ENCODE results near the gene CD74. TPM values are rescaled to one million over a fixed set of nuclear protein-coding genes. Genes with fewer than 3 reads are reported as not detected.

Gene CD74
- total and polyA plus RNA-seq, 4 donors: 176 to 327 (median 257) TPM

- no peak for TF ChIP-seq MAX (IDR thresholded peaks at IDR 0.05)
- no peak for TF ChIP-seq RAD21 (IDR thresholded peaks at IDR 0.05)
- TF ChIP-seq RXRA (IDR thresholded peaks at IDR 0.05): no peak
- TF ChIP-seq HNF4A (conservative IDR thresholded peaks at IDR 0.05): no peak
- no peak for TF ChIP-seq JUND (IDR thresholded peaks at IDR 0.05)
- no peak for TF ChIP-seq YY1 (IDR thresholded peaks at IDR 0.05)
- TF ChIP-seq ZBTB33 (IDR thresholded peaks at IDR 0.05): no peak
- TF ChIP-seq FOXA1 (IDR thresholded peaks at IDR 0.05): no peak
- no peak for TF ChIP-seq GABPA (IDR thresholded peaks at IDR 0.05 in 1 of 2, conservative IDR thresholded peaks at IDR 0.05 in 1 of 2)
- no peak for TF ChIP-seq SP1 (IDR thresholded peaks at IDR 0.05)
- TF ChIP-seq EGR1 (IDR thresholded peaks at IDR 0.05; ENCODE audit: low read depth in 2 of 2): no peak
- TF ChIP-seq REST (IDR thresholded peaks at IDR 0.05): no peak
- TF ChIP-seq NR2F2 (IDR thresholded peaks at IDR 0.05): no peak
- no peak for TF ChIP-seq CTCF (IDR thresholded peaks at IDR 0.05; ENCODE audit: low read depth, low read length, missing input control)
- TF ChIP-seq ATF3 (IDR thresholded peaks at IDR 0.05): no peak
- Histone ChIP-seq H3K9me3 (ENCODE audit: control insufficient read depth in 4 of 4, low read length in 3 of 4) (no peaks in the 10 kb centered on the region), H3K27me3 (ENCODE audit: control insufficient read depth in 4 of 4, insufficient read depth in 4 of 4, low read length in 3 of 4) (no peaks in the 10 kb centered on the region), H3K9ac (ENCODE audit: low read depth in 1 of 2, low read length in 2 of 2) (no peak overlapping the region), H3K36me3 (ENCODE audit: control insufficient read depth in 4 of 4, insufficient read depth in 3 of 4, low read depth in 1 of 4, low read length in 3 of 4) (no peaks in the 10 kb centered on the region), H3K27ac (ENCODE audit: low read depth in 1 of 2, low read length in 2 of 2) (peak overlapping the region in 1 of 2 donors; percentile 7), H3K4me1 (ENCODE audit: control insufficient read depth in 4 of 4, insufficient read depth in 4 of 4, low read length in 3 of 4) (peaks cover 10 to 32% (median 22%) of the 10 kb centered on the region in 4 donors), H3K4me3 (ENCODE audit: low read depth in 1 of 3, low read length in 3 of 3) (no peak overlapping the region)
- WGBS: 77% methylated on average over 2 of the region's 2 CpGs
- DNase-seq (ENCODE audit: low spot score): no peak
Measured at GRCh38 chr5:150461231-150461630, 48.5 kb upstream of the CD74 start.

- H3K27ac ChIP-seq (ENCODE audit: low read depth in 1 of 2, low read length in 2 of 2): peak overlapping the region in 1 of 2 donors; percentile 7
- TF ChIP-seq JUND (IDR thresholded peaks at IDR 0.05): no peak
- no peak for TF ChIP-seq YY1 (IDR thresholded peaks at IDR 0.05)
- no peak for TF ChIP-seq FOXA1 (IDR thresholded peaks at IDR 0.05)
- no peak for TF ChIP-seq CTCF (IDR thresholded peaks at IDR 0.05; ENCODE audit: low read depth, low read length, missing input control)
- no peak for TF ChIP-seq HNF4G (IDR thresholded peaks at IDR 0.05)
- TF ChIP-seq EGR1 (IDR thresholded peaks at IDR 0.05; ENCODE audit: low read depth in 2 of 2): no peak
- TF ChIP-seq ATF3 (IDR thresholded peaks at IDR 0.05): no peak
- no peak for TF ChIP-seq HNF4A (conservative IDR thresholded peaks at IDR 0.05)
- TF ChIP-seq GABPA (IDR thresholded peaks at IDR 0.05 in 1 of 2, conservative IDR thresholded peaks at IDR 0.05 in 1 of 2): no peak
- TF ChIP-seq ZBTB33 (IDR thresholded peaks at IDR 0.05): no peak
- no peak for TF ChIP-seq FOXA2 (IDR thresholded peaks at IDR 0.05)
- no peak for TF ChIP-seq SP1 (IDR thresholded peaks at IDR 0.05)
- no peak for TF ChIP-seq RXRA (IDR thresholded peaks at IDR 0.05)
- no peak for TF ChIP-seq RAD21 (IDR thresholded peaks at IDR 0.05)
- TF ChIP-seq NR2F2 (IDR thresholded peaks at IDR 0.05): no peak
- TF ChIP-seq MAX (IDR thresholded peaks at IDR 0.05): no peak
Measured at GRCh38 chr5:150460781-150461180, 48.1 kb upstream of the CD74 start.

More at GRCh38 chr5:150460781-150461180, 48.1 kb upstream of the CD74 start:
- Histone ChIP-seq H3K36me3 (ENCODE audit: control insufficient read depth in 4 of 4, insufficient read depth in 3 of 4, low read depth in 1 of 4, low read length in 3 of 4) (no peaks in the 10 kb centered on the region), H3K4me3 (ENCODE audit: low read depth in 1 of 3, low read length in 3 of 3) (no peak overlapping the region), H3K4me1 (ENCODE audit: control insufficient read depth in 4 of 4, insufficient read depth in 4 of 4, low read length in 3 of 4) (peaks cover 9 to 32% (median 22%) of the 10 kb centered on the region in 4 donors), H3K27me3 (ENCODE audit: control insufficient read depth in 4 of 4, insufficient read depth in 4 of 4, low read length in 3 of 4) (no peaks in the 10 kb centered on the region), H3K9ac (ENCODE audit: low read depth in 1 of 2, low read length in 2 of 2) (no peak overlapping the region), H3K9me3 (ENCODE audit: control insufficient read depth in 4 of 4, low read length in 3 of 4) (no peaks in the 10 kb centered on the region)
- no peak for DNase-seq (ENCODE audit: low spot score)
- WGBS: 75% methylated on average over 2 of the region's 2 CpGs
